ENCODE results near the gene SDK1. TPM values are rescaled to one million over a fixed set of nuclear protein-coding genes. Genes with fewer than 3 reads are reported as not detected.

SDK1 gene
- total and polyA plus RNA-seq, 2 experiments from 2014 or later = 2.1 to 10.0 TPM

- Histone ChIP-seq H3K27me3 (ENCODE audit: insufficient read depth) (no peaks in the 10 kb centered on the region), H3K4me2 (no peak overlapping the region), H3K27ac (ENCODE audit: low read depth) (no peak overlapping the region), H3F3A (replicated peaks; ENCODE audit: low read depth) (no peaks in the 10 kb centered on the region), H3K36me3 (ENCODE audit: insufficient read depth) (no peaks in the 10 kb centered on the region), H3K9me2 (ENCODE audit: insufficient read depth) (no peaks in the 10 kb centered on the region), H4K20me1 (replicated peaks; ENCODE audit: insufficient read depth) (no peaks in the 10 kb centered on the region), H3K79me2 (replicated peaks; ENCODE audit: insufficient read depth) (no peaks in the 10 kb centered on the region), H3K4me1 (ENCODE audit: insufficient read depth) (no peaks in the 10 kb centered on the region), H2AFZ (no peak overlapping the region), H3K4me3 (no peak overlapping the region)
- no peak for DNase-seq (ENCODE audit: low spot score)
- Mint-ChIP-seq H3K27ac (no peak overlapping the region), H3K36me3 (ENCODE audit: low read depth) (peaks cover 22% of the 10 kb centered on the region), H3K4me1 (peaks cover 8% of the 10 kb centered on the region), H3K27me3 (ENCODE audit: insufficient read depth, low read depth, poor library complexity) (no peaks in the 10 kb centered on the region), H3K9me3 (peaks cover 17% of the 10 kb centered on the region), H3K4me3 (no peak overlapping the region)
- TF ChIP-seq REST (IDR thresholded peaks at IDR 0.05; ENCODE audit: unreplicated experiment) = no peak
- no peak for TF ChIP-seq ZNF462 (CRISPR knock-in tag; IDR thresholded peaks at IDR 0.05)
- no peak for TF ChIP-seq CTCF (conservative IDR thresholded peaks at IDR 0.05; ENCODE audit: low read depth in 2 of 2)
- no peak for TF ChIP-seq CREB1 (CRISPR knock-in tag; IDR thresholded peaks at IDR 0.05; ENCODE audit: low read depth)
- TF ChIP-seq EZH2phosphoT487 (IDR thresholded peaks at IDR 0.05; ENCODE audit: unreplicated experiment) = no peak
- TF ChIP-seq POLR2AphosphoS5 (IDR thresholded peaks at IDR 0.05; ENCODE audit: low read depth) = no peak
- TF ChIP-seq STAT1 (IDR thresholded peaks at IDR 0.05; ENCODE audit: unreplicated experiment) = no peak
- no peak for TF ChIP-seq ZNF331 (CRISPR knock-in tag; IDR thresholded peaks at IDR 0.05; ENCODE audit: low read depth)
- no peak for TF ChIP-seq JUNB (IDR thresholded peaks at IDR 0.05; ENCODE audit: unreplicated experiment)
- TF ChIP-seq ZNF114 (CRISPR knock-in tag; IDR thresholded peaks at IDR 0.05) = no peak
- no peak for TF ChIP-seq NANOG (IDR thresholded peaks at IDR 0.05; ENCODE audit: borderline replicate concordance)
- no peak for ATAC-seq
Observed at GRCh38 chr7:3974329-3974728, 673.3 kb downstream of the SDK1 start.

Data from GM23338 (cell line).